DND-41 (cell line): ENCODE measurements around the gene SELL.

Experiments
- EZH2 ChIP-seq: IDR thresholded peaks from 3 replicates; pipeline ENCODE4 v1.6.1; 2012; ENCODE audit warnings: borderline replicate concordance, low read depth, mild to moderate bottlenecking, moderate library complexity, low read length, inconsistent platforms; ENCODE audit not compliant: severe bottlenecking
- TF ChIP-seq, protein P1 (sequence below): IDR thresholded peaks from 2 replicates; pipeline ENCODE4 v1.5.1; 2012; ENCODE audit warnings: borderline replicate concordance, low read length, moderate library complexity, mild to moderate bottlenecking; ENCODE audit not compliant: poor library complexity, severe bottlenecking; ENCODE audit errors: extremely low read depth

GRCh38 chr1:169733924-169734323 lies 22.5 kb upstream of the SELL start, which contains the start of gene SELE:
- TF ChIP-seq, protein P1, sequence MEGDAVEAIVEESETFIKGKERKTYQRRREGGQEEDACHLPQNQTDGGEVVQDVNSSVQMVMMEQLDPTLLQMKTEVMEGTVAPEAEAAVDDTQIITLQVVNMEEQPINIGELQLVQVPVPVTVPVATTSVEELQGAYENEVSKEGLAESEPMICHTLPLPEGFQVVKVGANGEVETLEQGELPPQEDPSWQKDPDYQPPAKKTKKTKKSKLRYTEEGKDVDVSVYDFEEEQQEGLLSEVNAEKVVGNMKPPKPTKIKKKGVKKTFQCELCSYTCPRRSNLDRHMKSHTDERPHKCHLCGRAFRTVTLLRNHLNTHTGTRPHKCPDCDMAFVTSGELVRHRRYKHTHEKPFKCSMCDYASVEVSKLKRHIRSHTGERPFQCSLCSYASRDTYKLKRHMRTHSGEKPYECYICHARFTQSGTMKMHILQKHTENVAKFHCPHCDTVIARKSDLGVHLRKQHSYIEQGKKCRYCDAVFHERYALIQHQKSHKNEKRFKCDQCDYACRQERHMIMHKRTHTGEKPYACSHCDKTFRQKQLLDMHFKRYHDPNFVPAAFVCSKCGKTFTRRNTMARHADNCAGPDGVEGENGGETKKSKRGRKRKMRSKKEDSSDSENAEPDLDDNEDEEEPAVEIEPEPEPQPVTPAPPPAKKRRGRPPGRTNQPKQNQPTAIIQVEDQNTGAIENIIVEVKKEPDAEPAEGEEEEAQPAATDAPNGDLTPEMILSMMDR: no peak
- no peak for TF ChIP-seq EZH2
